Activated T-cell treated with anti-CD3 and anti-CD28 coated beads, Interleukin-2, amount 50 U/mL, for 72 hours (primary cell): ENCODE results near the gene C2CD2. TPM values are rescaled to one million over a fixed set of nuclear protein-coding genes. Genes with fewer than 3 reads are reported as not detected.

Source experiments
- ATAC-seq, 2 donors: fragments of 150-1000 bp; cut with Tn5 transposase; replicated peaks in 1 of 2; 2 replicates each; pipeline ENCODE4 v1.10.0; 2021; ENCODE audit warnings: moderate library complexity in 2 of 2, mild to moderate bottlenecking in 1 of 2
- DNase-seq, 2 donors: peaks; one replicate each; pipeline ENCODE4 v3.0.0; 2021 to 2022; ENCODE audit warnings: mixed read lengths in 1 of 2
- H3K27ac Mint-ChIP-seq: one replicate; pipeline ENCODE4 v1.8.0; 2022; ENCODE audit warnings: mild to moderate bottlenecking, moderate library complexity, mixed read lengths
- H3K27me3 Mint-ChIP-seq: one replicate; pipeline ENCODE4 v1.8.0; 2022; ENCODE audit warnings: low read depth, mixed read lengths
- H3K36me3 Mint-ChIP-seq, 2 donors: one replicate each; pipeline ENCODE4 v1.8.0; 2022; ENCODE audit warnings: mixed read lengths in 2 of 2, mild to moderate bottlenecking in 1 of 2; ENCODE audit not compliant: insufficient read depth in 2 of 2
- H3K4me1 Mint-ChIP-seq: one replicate; pipeline ENCODE4 v1.8.0; 2022; ENCODE audit warnings: low read depth, mixed read lengths
- H3K4me3 Mint-ChIP-seq, 2 donors: one replicate each; pipeline ENCODE4 v1.8.0; 2022; ENCODE audit warnings: mild to moderate bottlenecking in 2 of 2, mixed read lengths in 2 of 2, moderate library complexity in 2 of 2
- H3K9me3 Mint-ChIP-seq, 2 donors: one replicate each; pipeline ENCODE4 v1.8.0; 2022; ENCODE audit warnings: mixed read lengths in 2 of 2
- total RNA-seq, 2 donors: library from RNA; stranded (reverse); gene quantifications; one replicate each; pipeline ENCODE4 v1.2.3, GENCODE V29; 2022

The C2CD2 gene
- total RNA-seq, 2 donors from 2014 or later = 6.9 to 15.1 TPM

- Mint-ChIP-seq H3K9me3 (no peaks in the 10 kb centered on the region), H3K4me3 (no peak overlapping the region), H3K36me3 (peaks cover 0 to 3% of the 10 kb centered on the region in 2 donors), H3K27me3 (no peaks in the 10 kb centered on the region), H3K27ac (no peak overlapping the region), H3K4me1 (peaks cover 4% of the 10 kb centered on the region)
- DNase-seq (no peak), ATAC-seq (no peak)
Measured at GRCh38 chr21:41890355-41890754, 63.5 kb downstream of the C2CD2 start.

- no peak for ATAC-seq
- no peaks in the 10 kb centered on the region for H3K36me3 Mint-ChIP-seq
- peaks cover 8% of the 10 kb centered on the region for H3K4me1 Mint-ChIP-seq
- no peaks in the 10 kb centered on the region for H3K27me3 Mint-ChIP-seq
- no peak for DNase-seq
- H3K9me3 Mint-ChIP-seq = no peaks in the 10 kb centered on the region
- no peak overlapping the region for H3K27ac Mint-ChIP-seq
- no peak overlapping the region for H3K4me3 Mint-ChIP-seq
Measured at GRCh38 chr21:41888749-41889376, 65.0 kb downstream of the C2CD2 start.

- no peak overlapping the region for H3K27ac Mint-ChIP-seq
- H3K9me3 Mint-ChIP-seq = no peaks in the 10 kb centered on the region
- no peaks in the 10 kb centered on the region for H3K36me3 Mint-ChIP-seq
- DNase-seq = no peak
- ATAC-seq = no peak
- H3K4me3 Mint-ChIP-seq = no peak overlapping the region
- H3K4me1 Mint-ChIP-seq = peaks cover 8% of the 10 kb centered on the region
- no peaks in the 10 kb centered on the region for H3K27me3 Mint-ChIP-seq
Measured at GRCh38 chr21:41887667-41888066, 66.2 kb downstream of the C2CD2 start.

- H3K9me3 Mint-ChIP-seq = no peaks in the 10 kb centered on the region
- H3K27me3 Mint-ChIP-seq = no peaks in the 10 kb centered on the region
- ATAC-seq (no peak), DNase-seq (no peak)
- H3K4me3 Mint-ChIP-seq = no peak overlapping the region
- no peak overlapping the region for H3K27ac Mint-ChIP-seq
- no peaks in the 10 kb centered on the region for H3K36me3 Mint-ChIP-seq
- peaks cover 8% of the 10 kb centered on the region for H3K4me1 Mint-ChIP-seq
Measured at GRCh38 chr21:41886328-41886727, 67.5 kb downstream of the C2CD2 start.

DNA sequence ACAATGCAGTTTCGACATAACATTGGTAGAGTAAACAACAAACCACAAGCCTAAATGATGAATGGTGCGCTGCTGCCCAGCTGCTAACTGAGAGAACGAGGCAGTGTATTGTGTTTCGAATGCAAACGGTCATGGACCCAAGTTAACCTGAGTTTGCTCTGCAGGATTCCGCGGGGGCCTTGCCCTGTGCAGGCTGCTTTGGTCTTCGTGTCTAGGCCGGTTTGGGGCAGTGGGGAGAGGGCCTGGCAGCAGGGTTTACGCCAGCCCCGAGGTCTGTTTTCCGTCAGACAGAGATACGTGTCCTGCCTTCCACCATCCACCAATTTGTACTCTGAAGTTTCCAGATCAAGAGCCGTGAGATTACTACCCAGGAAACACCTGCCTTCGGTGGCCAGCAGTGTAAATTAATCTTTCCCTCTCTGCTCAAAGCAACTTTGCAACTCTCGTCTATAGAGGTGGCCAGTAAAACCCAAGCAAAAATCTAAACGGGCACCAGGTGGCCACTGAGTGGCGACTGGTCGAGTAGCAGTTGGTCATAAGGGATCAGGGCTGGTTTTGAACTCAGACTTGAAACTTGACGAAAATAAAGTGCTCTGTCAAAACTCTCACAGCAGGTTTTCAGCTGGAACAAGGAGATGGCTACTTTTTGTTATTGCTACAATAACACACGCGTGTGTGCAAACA, 68.3 kb downstream of the C2CD2 start:
- DNase-seq (no peak), ATAC-seq (peak in 1 of 2 donors; percentile 24)
- H3K9me3 Mint-ChIP-seq = no peaks in the 10 kb centered on the region
- H3K36me3 Mint-ChIP-seq = peaks cover 0 to 1% of the 10 kb centered on the region in 2 donors
- H3K27ac Mint-ChIP-seq = no peak overlapping the region
- no peaks in the 10 kb centered on the region for H3K27me3 Mint-ChIP-seq
- H3K4me3 Mint-ChIP-seq = no peak overlapping the region
- peaks cover 14% of the 10 kb centered on the region for H3K4me1 Mint-ChIP-seq

DNA sequence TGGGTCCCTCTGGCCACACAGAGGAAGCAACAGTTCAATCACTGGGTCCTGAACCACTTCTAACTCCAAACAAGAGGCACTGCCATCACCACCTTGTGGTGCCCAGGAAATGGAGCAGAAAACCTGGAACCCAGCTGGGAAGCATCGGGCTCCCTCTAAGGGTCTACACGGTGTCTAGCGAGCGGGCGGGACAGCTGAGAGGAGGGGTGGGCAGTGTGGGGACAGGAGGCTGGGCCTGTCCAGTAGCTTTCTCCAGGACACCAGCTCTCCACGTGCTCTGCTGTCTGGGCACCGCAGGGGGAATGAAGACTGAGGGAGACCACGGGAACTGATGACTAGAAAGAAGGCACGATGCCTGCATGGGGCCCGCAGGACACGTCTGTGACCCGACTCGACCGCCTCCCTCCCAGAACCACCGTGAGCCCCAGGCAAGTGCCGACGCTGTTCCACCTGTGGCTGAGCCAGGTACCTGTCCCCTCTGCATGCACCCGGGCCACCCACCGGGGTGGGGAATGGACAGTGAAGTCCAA, 69.3 kb downstream of the C2CD2 start:
- Mint-ChIP-seq H3K27ac (no peak overlapping the region), H3K27me3 (no peaks in the 10 kb centered on the region), H3K4me3 (no peak overlapping the region), H3K9me3 (no peaks in the 10 kb centered on the region), H3K36me3 (peaks cover 1% of the 10 kb centered on the region in 2 donors), H3K4me1 (peaks cover 14% of the 10 kb centered on the region)
- DNase-seq (no peak), ATAC-seq (no peak)

DNA sequence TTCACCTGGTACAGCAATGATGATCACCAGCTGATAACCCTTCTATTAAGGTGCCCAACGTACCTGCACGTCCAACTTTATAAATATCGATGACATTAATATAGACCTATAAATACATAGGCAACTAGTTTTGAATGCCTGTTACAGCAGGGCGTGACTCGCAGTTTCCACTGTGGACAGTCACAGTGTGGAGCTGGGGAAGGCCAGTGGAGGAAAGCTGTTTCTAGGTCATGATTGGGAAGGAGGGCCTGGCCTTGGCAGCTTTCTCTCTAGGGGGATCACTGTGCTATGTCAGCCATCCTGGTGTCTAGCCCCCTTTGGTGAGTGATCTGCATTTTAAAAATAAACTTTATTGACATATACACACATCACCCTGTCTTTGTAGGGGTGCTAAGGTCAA, 70.2 kb downstream of the C2CD2 start:
- Mint-ChIP-seq H3K27ac (no peak overlapping the region), H3K27me3 (no peaks in the 10 kb centered on the region), H3K9me3 (no peaks in the 10 kb centered on the region), H3K4me3 (no peak overlapping the region), H3K4me1 (peaks cover 14% of the 10 kb centered on the region), H3K36me3 (peaks cover 1% of the 10 kb centered on the region in 2 donors)
- ATAC-seq = no peak
- DNase-seq = no peak

GRCh38 chr21:41881051-41881450, 72.8 kb downstream of the C2CD2 start:
- Mint-ChIP-seq H3K4me3 (peak overlapping the region in 1 of 2 donors; percentile 55), H3K36me3 (peaks cover 1% of the 10 kb centered on the region in 2 donors), H3K4me1 (peaks cover 33% of the 10 kb centered on the region), H3K27me3 (no peaks in the 10 kb centered on the region), H3K9me3 (no peaks in the 10 kb centered on the region), H3K27ac (no peak overlapping the region)
- DNase-seq = no peak
- no peak for ATAC-seq

- H3K9me3 Mint-ChIP-seq = no peaks in the 10 kb centered on the region
- peak overlapping the region; percentile 89 for H3K4me3 Mint-ChIP-seq
- no peak overlapping the region for H3K27ac Mint-ChIP-seq
- H3K36me3 Mint-ChIP-seq = peaks cover 1% of the 10 kb centered on the region in 2 donors
- no peak for DNase-seq
- H3K4me1 Mint-ChIP-seq = peaks cover 27% of the 10 kb centered on the region
- no peaks in the 10 kb centered on the region for H3K27me3 Mint-ChIP-seq
- no peak for ATAC-seq
Measured at GRCh38 chr21:41880153-41880552, 73.7 kb downstream of the C2CD2 start.

- Mint-ChIP-seq H3K27ac (peak within 1 kb of the TSS; percentile 98), H3K4me1 (peaks cover 25% of the 10 kb centered on the region), H3K9me3 (no peaks in the 10 kb centered on the region), H3K4me3 (peak within 1 kb of the TSS; percentile 89), H3K27me3 (no peaks in the 10 kb centered on the region), H3K36me3 (peaks cover 1% of the 10 kb centered on the region in 2 donors)
- ATAC-seq (peak; percentile 82 to 85), DNase-seq (peak; percentile 86 to 87)
Measured at GRCh38 chr21:41879190-41879998, 74.4 kb downstream of the C2CD2 start, which contains the start of gene PRDM15. PRDM15 (minus strand) TSS chr21:41879344; CDS start chr21:41860363, 18,981 bp downstream.

DNA sequence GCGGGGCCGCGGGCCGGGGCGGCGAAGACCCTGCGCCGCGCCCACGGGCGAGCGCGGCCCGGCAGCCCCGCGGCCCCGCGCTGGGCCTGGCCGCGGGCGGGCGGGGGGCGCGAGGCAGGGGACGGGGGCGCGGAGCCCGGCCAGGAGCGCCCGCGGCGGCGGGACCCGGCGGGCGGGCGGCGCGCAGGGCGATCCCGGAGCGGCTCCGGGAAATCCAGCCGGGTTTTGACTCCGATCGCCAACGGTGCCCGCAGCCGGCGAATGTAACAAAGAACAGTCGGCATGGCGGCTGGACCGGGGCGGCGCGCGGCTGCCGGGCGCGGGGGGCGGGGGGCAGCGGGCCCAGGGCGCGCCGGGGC, 75.0 kb downstream of the C2CD2 start:
- Mint-ChIP-seq H3K4me1 (peaks cover 27% of the 10 kb centered on the region), H3K36me3 (peaks cover 1 to 4% of the 10 kb centered on the region in 2 donors), H3K27me3 (no peaks in the 10 kb centered on the region), H3K4me3 (peak overlapping the region; percentile 34 to 58), H3K27ac (no peak overlapping the region), H3K9me3 (no peaks in the 10 kb centered on the region)
- ATAC-seq (peak; percentile 78 to 80), DNase-seq (peak; percentile 85 to 87)

DNA sequence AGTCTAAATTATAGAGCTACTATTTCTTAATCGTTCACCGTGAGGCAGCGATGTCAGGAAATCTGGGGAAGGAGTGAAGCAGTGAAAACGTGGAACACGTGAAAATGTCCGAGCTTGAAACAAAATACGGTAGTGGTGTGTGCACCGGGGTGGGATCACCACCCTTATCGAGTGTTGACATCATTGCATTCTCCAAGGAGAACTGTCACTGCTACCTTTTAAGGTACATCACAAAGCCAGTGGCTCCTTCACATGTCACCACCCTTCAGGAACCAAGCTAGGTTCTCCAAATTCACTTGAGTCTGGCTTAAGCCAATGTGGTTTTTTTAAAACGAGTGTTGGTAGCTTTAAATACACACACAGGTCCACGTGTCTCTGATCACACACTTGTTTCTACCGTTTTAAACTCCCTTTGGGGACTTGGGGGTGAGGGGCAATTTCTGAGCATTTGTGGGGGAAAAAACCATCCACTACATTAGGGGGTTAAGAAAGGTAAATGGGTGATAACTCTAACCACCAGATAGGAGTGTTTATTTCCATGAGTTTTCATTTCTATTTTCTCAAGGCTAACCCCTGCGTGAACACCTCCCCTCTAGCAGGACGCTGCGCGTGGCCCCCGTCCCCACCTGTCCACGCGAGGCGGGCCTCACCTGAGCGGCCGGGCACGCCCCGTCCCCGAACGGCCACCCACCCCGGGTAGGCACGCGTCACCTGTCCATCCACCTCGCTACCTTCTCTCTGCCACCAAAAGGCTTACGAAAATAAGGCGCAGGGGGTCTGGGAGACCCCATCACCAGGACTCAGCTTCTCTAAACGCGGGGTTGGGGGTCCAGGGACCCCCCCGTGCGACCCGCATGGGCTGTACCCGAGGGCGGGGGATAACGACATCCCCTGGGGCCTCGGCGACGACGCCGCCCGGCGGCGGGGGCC, 75.7 kb downstream of the C2CD2 start:
- Mint-ChIP-seq H3K4me3 (peak overlapping the region; percentile 84 to 87), H3K36me3 (peaks cover 1 to 4% of the 10 kb centered on the region in 2 donors), H3K27me3 (no peaks in the 10 kb centered on the region), H3K4me1 (peaks cover 31% of the 10 kb centered on the region), H3K27ac (peak overlapping the region; percentile 87), H3K9me3 (no peaks in the 10 kb centered on the region)
- peak; percentile 29 to 48 for DNase-seq
- ATAC-seq = peak; percentile 45 to 46
